NCI-H128 (cell line): Measurements from ENCODE around the gene TAB2.
"Not testable (repeated sequence)": the region's sequence is repeated elsewhere in the genome, so short reads cannot be mapped to it uniquely, and the experiment has no call there.

ENCODE experiments used
- DNase-seq: peaks from one replicate; lab custom pipeline; 2025; ENCODE audit not compliant: unreplicated experiment; lab: John Stamatoyannopoulos, UW

TAB2 gene

GRCh38 chr6:149455031-149455732, 137.7 kb downstream of the TAB2 start:
- no peak for DNase-seq

GRCh38 chr6:149456311-149457021, 139.0 kb downstream of the TAB2 start:
- DNase-seq, result no peak

GRCh38 chr6:149457316-149457884, 139.9 kb downstream of the TAB2 start:
- no peak for DNase-seq

GRCh38 chr6:149458196-149458595, 140.7 kb downstream of the TAB2 start:
- no peak for DNase-seq

- no peak for DNase-seq
Measured at GRCh38 chr6:149458806-149459205, 141.3 kb downstream of the TAB2 start.

GRCh38 chr6:149459761-149460160, 142.2 kb downstream of the TAB2 start:
- DNase-seq, result no peak

GRCh38 chr6:149460249-149460648, 142.7 kb downstream of the TAB2 start:
- DNase-seq, result not testable (repeated sequence)
